Measurements from ENCODE around the gene PTGFR.

- TF ChIP-seq GLI2 (tag by site-specific recombination; IDR thresholded peaks at IDR 0.05; ENCODE audit: borderline replicate concordance, low read depth) (no peak), ZNF175 (tag by site-specific recombination; IDR thresholded peaks at IDR 0.05) (no peak), ZBTB44 (tag by site-specific recombination; IDR thresholded peaks at IDR 0.05) (no peak), ZSCAN18 (tag by site-specific recombination; IDR thresholded peaks at IDR 0.05) (no peak)
Measured at GRCh38 chr1:78561856-78562255, 71.1 kb downstream of the PTGFR start.

All from HEK293 (cell line).